Right renal cortex interstitium (tissue), 3 donors: Measurements from ENCODE around the gene STK32A. TPM values are rescaled to one million over a fixed set of nuclear protein-coding genes. Genes with fewer than 3 reads are reported as not detected.

Experiments used
- DNase-seq, 3 donors: peaks; one replicate each; pipeline ENCODE4 v3.0.0-alpha.2; 2013; ENCODE audit warnings: low read depth in 3 of 3, low spot score in 2 of 3
- polyA plus RNA-seq, 3 donors: library from polyadenylated mRNA; unstranded; fragments of 120-200 nt; gene quantifications; one replicate each; pipeline ENCODE4 v1.2.1, GENCODE V29; 2013; ENCODE audit not compliant: insufficient read length in 3 of 3

The STK32A gene
- polyA plus RNA-seq, 3 donors = 11.6 to 14.3 (median 13.4) TPM

DNA sequence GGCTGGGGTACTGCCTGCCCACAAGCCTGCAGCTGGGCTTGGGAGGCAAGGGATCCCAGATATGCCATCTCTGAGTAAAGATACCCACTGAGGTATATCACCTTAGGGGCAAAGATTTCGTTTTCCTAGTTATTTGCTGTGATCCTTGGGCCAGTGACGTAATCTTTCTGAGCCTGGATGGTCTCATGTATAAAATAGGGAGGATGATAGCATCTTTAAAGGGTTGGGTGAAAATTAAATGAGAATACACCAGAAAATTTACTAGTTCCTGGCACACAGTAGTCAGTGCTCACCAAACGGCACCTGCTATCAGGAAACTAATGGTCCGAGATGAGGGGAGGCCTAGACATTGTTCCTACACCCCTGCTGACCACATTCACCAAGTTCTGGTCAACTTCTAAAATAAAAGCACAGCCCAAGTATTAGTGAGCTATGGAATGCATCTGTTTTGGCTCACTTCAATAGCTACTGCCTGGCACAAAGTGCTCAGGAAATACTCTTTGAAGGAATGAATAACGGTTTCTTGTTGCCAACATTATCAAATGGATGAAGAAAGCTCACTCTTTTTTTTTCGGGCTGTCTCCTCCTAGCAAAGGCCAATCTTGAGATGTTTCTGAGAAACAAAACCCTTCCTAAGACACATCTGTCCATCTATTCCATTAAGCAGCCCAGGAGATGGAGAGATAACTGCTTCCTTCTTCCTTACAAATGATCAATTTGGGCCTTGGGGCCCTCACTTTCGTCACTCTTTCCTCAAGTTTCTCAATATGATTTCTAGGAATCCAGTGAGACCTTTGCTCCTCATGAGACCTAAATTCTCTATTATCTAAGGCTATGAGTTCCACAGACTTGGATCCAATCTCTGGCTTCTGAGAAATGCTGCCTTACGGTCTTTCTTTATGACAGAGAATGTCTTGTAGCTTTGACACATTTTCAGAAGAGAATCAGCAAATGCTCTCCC lies 176.8 kb downstream of the STK32A start:
- DNase-seq = no peak

DNA sequence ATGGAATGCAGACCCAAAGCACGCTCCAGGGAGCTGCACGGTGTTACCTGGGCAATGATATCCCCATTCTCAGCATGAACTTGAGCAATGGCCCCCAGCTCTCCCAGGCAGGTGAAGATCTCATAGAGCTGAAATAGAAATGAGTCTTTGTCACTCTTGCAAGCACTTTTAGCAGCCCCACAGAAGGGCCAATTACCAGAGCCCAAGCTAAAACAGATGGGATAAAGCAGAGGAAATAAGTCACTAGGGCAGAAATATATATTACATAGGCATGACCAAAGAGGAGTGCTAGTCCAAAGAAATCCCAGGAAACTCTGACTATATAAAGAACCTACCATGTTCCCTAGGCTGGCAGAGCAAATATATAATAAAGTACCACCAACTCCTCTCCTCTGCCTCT lies 177.7 kb downstream of the STK32A start:
- DNase-seq = no peak

DNA sequence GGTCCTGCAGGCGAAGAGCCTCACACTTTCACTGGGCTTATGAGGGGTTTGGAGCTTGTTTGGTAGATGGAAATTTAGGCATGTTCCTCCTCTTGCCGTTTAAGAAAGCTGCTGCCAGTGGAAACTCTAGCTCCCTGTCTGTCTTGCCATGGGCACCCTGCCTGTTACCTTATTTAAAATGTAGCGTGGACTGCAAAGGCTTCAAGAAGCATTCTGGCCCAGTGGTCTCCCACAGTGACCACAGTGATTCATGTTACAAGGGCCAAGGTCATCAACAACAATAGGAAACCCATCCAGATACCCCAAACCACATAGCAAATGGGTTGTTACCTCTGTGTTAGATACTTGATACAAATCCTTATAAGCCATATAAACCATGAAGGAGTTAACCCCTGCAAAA lies 178.4 kb downstream of the STK32A start:
- no peak for DNase-seq

DNA sequence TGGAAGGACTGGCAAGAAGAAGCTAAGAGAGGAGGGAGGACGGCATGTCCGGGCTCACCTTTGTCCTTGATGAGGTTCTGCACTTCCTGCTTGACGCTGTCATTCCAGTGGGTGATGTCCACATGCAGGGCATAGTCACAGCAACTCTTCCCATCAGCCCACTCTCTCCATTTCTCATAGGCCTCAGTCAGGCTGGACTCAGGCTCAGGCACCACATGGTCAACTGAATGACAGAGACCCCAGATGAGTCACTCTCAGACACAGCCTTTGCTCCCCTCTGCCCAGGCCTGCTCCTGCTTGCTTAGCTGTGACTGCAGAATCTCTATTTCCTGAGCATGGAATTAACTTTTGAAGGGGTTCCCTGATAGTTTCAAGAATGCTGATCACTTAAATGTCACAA lies 180.8 kb downstream of the STK32A start:
- no peak for DNase-seq

GRCh38 chr5:147417135-147417813 lies 182.4 kb downstream of the STK32A start:
- no peak for DNase-seq

- DNase-seq = no peak
Observed at GRCh38 chr5:147418613-147419012, 183.8 kb downstream of the STK32A start.

DNA sequence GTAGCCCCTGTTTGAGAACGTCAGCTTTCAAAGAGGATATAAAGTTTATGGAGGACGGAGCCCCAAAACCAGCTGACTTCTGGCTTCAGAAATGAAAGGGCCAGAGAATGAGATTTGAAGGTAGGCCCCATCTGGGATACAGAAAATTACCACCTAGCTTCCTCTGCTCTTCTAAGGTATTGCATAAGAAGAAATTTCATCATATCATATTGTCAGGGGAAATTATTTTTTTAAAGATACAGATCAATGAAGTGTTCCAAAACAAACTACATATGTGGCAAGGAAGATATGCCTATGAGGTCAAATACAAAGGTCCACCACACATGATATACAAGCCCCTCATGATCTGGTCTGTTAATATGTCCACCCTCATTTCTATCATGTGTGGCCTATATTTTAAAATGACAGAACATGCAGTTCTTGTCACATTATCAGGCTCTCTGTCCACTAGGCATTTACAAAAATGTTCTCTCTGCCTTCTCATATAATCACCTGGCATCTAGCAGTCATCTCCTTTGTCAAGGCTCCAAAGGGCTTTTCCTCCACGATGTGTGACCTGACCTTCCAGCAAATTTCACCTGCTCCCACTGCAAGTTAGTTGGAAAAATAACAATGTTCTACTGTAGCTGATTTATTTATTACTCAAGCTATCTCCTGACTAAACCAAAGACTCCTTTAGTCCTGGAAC lies 192.0 kb downstream of the STK32A start:
- no peak for DNase-seq

- DNase-seq = no peak
Observed at GRCh38 chr5:147427521-147428401, 192.9 kb downstream of the STK32A start.

DNA sequence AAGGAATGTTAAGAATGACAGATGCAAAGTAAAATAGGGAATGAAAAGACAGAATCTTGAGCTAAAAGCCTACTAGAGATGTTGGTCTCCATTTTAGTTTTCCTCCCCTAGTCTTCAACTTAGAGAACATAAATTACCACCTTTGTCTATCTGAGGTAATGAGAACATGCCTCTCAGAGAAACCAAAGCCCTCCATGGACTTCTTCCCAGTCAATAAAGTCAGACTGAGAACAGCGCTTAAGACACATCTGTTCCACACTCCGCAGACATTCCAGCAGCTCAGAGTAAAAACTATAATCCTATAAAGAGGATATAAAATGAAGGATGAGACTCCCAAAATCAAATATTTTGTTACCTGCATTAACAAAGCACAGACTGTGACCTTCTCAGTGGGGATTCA lies 195.8 kb downstream of the STK32A start:
- DNase-seq = no peak

DNA sequence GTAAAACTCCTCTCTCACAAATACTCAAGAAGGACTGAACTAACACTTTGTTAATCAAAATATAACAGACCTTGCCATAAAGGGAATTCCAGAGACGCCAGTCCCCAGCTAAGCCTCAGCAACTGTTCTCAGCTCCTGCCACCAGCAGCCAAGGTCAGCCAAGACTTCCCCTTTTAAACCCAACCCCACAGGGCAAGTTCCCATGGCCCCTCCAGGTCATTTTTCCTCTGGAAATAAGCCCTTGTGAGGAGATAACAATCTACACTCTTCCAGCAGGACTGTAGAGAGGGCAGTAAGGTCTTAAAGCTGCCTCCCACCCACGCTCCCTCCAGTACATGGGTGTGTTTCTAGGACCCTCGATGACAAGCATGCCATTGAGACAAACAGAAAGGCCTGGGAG lies 196.8 kb downstream of the STK32A start:
- DNase-seq = no peak

- no peak for DNase-seq
Observed at GRCh38 chr5:147432323-147432722, 197.5 kb downstream of the STK32A start.

DNA sequence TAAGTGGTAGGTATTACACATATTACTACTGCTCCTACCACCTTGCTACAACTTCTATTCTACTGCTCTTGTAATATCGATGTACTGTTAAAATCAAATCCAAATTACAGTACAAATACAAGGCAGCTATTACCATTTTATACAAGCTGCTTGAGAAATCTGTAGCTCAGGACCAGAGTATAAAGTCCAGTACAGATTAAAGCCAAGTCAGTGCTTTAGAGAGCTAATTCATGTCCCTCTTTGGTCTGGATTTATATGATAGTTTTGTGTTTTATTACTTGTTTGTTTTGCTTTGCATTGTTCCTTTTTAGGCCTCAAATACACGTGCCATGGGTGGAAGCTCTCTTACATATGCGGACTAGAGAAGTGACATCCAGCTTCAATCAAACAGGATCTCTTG lies 199.2 kb downstream of the STK32A start:
- DNase-seq = no peak

GRCh38 chr5:147436596-147436995 lies 201.8 kb downstream of the STK32A start:
- DNase-seq = no peak

DNA sequence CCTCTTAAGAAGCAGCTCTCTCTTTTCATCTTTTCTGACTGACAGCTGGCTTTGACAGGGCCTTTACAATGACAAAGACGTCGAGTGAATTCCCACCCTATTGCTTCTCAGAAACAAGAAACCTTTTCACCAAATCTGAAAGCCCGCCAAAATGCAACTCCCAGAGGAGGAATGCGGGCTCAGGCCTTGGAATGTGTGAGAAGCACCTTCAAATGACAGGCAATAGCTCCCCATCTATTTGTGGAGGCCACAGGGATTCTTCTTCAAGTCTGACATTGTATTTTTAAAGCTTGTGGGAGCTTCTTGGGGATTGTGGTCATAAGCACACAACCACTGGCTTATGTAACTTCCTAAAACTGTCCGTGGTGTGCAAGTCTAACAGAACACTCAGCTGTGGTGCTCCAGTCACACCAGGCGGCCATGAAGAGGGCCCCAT lies 202.4 kb downstream of the STK32A start:
- no peak for DNase-seq
